ENCODE measurements around the gene GPR52.

- no peak for TF ChIP-seq CTCF (IDR thresholded peaks at IDR 0.05)
- TF ChIP-seq POLR2A (IDR thresholded peaks at IDR 0.05) = no peak
Measured at GRCh38 chr1:174401075-174401474, 46.7 kb upstream of the GPR52 start.

All from ovary (tissue), 3 donors.